Left lung (tissue), 10 donors: Measurements from ENCODE around the gene HPDL. TPM values are rescaled to one million over a fixed set of nuclear protein-coding genes. Genes with fewer than 3 reads are reported as not detected.

ENCODE experiments used
- ATAC-seq: fragments of 200-7000 bp; cut with Tn5 transposase; one replicate; pipeline ENCODE4 v1.9.1; 2020; ENCODE audit warnings: moderate library complexity
- DNase-seq, 4 donors: peaks; one replicate each; pipeline ENCODE4 v3.0.0-alpha.2; 2013 to 2020
- H3K27ac ChIP-seq, 2 donors: fragments of 200-600 bp; sonication (generic) in 1 of 2; one replicate each; pipeline versions ENCODE4 v1.5.0 to v1.8.0; 2020 to 2021
- H3K27me3 ChIP-seq, 2 donors: fragments of 200-600 bp; sonication (generic) in 1 of 2; one replicate each; pipeline versions ENCODE4 v1.5.0 to v1.8.0; 2020 to 2021
- H3K36me3 ChIP-seq, 2 donors: fragments of 200-600 bp; sonication (generic) in 1 of 2; one replicate each; pipeline versions ENCODE4 v1.5.0 to v1.8.0; 2020 to 2021
- H3K4me1 ChIP-seq, 2 donors: fragments of 200-600 bp; one replicate each; pipeline ENCODE4 v1.8.0; 2021
- H3K4me3 ChIP-seq, 2 donors: fragments of 200-600 bp; sonication (generic) in 1 of 2; one replicate each; pipeline versions ENCODE4 v1.5.0 to v1.8.0; 2020 to 2021; ENCODE audit warnings: mild to moderate bottlenecking in 1 of 2
- H3K9me3 ChIP-seq, 2 donors: fragments of 200-600 bp; sonication (generic) in 1 of 2; one replicate each; pipeline versions ENCODE4 v1.5.0 to v1.8.0; 2020 to 2021
- CTCF ChIP-seq, 2 donors: fragments of 200-600 bp; sonication (generic) in 1 of 2; IDR thresholded peaks; one replicate each; pipeline versions ENCODE4 v1.5.0 to v1.8.0; 2021; ENCODE audit warnings: antibody characterized with exemption in 2 of 2
- intact Hi-C, 2 donors: fragments of 100-400 bp; cut with DNase I; formaldehyde crosslinking; loops; one replicate each; pipeline versions ENCODE4 v1.11.2 to v1.14.2; 2022
- polyA plus RNA-seq, 6 donors: library from polyadenylated mRNA; unstranded; fragments of 120-200 nt; gene quantifications; one replicate each; pipeline ENCODE4 v1.2.1, GENCODE V29; 2013; ENCODE audit not compliant: insufficient read length in 6 of 6
- total RNA-seq, 2 donors: library from RNA; stranded (reverse); fragmentation: NEBNext Ultra II Directional; extraction: Animal tissue kit (Norgen Biotek cat#: 25700); gene quantifications; one replicate each; pipeline ENCODE4 v1.2.1, GENCODE V29; 2021
- donor health status: DM: no; HTN: yes; CAD: no.
- donor health status: DM: no; HTN: no; CAD: no.

HPDL gene
- total and polyA plus RNA-seq, 8 donors = 0.20 to 2.3 (median 1.6) TPM

DNA sequence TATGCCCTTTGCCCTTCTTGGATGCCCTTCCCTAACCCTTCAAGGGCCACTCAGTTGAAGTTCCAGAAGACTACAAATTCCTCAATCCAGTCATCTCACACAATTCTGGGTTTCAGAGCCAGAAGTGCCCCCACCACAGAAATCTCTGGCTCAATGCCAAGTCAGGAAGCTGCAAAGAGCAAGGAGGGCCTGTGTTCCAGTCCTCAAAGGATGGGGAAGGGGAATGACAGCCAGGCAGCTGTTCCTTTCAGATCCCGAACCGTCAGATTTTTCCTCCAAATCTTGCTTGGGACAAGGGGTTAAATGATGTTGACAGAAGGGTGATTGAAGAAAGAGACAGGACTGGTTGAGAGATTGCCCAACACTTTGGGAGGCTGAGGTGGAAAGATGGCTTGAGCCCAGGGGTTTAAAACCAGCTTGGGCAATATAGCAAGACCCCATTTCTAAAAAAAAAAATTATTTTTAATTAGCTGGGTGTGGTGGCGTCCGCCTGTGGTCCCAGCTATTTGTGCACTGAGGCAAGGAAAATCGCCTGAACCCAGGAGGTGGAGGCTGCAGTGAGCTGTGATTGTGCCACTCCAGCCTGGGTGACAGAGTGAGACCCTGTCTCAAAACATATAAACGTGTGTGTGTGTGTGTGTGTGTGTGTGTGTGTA lies 716 bp upstream of the HPDL start:
- Histone ChIP-seq H3K4me1 (peaks cover 9 to 11% of the 10 kb centered on the region in 2 donors), H3K36me3 (peaks cover 0 to 22% of the 10 kb centered on the region in 2 donors), H3K9me3 (no peaks in the 10 kb centered on the region), H3K27ac (no peak overlapping the region), H3K4me3 (peak overlapping the region in 1 of 2 donors; percentile 49), H3K27me3 (peaks cover 0 to 11% of the 10 kb centered on the region in 2 donors)
- intact Hi-C loops = no loop called here
- ATAC-seq (no peak), DNase-seq (no peak)
- TF ChIP-seq CTCF (IDR thresholded peaks at IDR 0.05) = no peak

GRCh38 chr1:45327644-45328515 lies 1.2 kb downstream of the HPDL start:
- Histone ChIP-seq H3K27me3 (peaks cover 0 to 11% of the 10 kb centered on the region in 2 donors), H3K36me3 (peaks cover 0 to 41% of the 10 kb centered on the region in 2 donors), H3K9me3 (no peaks in the 10 kb centered on the region), H3K27ac (no peak overlapping the region), H3K4me3 (peak overlapping the region in 1 of 2 donors; percentile 49), H3K4me1 (peaks cover 9 to 11% of the 10 kb centered on the region in 2 donors)
- ATAC-seq (no peak), DNase-seq (no peak)
- intact Hi-C loops = no loop called here
- TF ChIP-seq CTCF (IDR thresholded peaks at IDR 0.05) = no peak

DNA sequence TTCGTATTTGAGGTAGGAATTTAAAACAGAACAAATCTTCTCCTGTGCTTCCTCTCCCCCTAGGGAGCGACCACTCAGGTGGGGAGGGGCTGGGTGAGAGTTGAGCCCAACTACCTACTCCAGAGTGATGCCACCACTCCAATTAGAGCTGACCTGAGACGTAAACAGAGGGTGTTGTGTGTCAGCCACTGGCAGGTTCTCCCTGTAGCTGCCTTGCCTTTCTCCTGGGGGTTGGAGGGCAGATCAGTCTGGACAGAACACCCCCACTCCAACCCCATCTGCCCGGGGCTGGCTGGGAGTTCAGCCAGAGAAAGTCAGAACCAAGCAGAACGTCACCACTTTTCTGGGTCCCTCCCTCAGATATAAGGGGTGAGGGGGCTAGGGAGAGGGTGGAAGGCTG lies 2.0 kb downstream of the HPDL start:
- no peak overlapping the region for H3K27ac ChIP-seq
- no peak for DNase-seq
- no peak for TF ChIP-seq CTCF (IDR thresholded peaks at IDR 0.05)
- intact Hi-C loops = no loop called here
- H3K27me3 ChIP-seq = peaks cover 0 to 11% of the 10 kb centered on the region in 2 donors
- no peak for ATAC-seq
- H3K36me3 ChIP-seq = peaks cover 0 to 49% of the 10 kb centered on the region in 2 donors
- H3K4me1 ChIP-seq = peaks cover 9 to 11% of the 10 kb centered on the region in 2 donors
- H3K9me3 ChIP-seq = no peaks in the 10 kb centered on the region
- no peak overlapping the region for H3K4me3 ChIP-seq

DNA sequence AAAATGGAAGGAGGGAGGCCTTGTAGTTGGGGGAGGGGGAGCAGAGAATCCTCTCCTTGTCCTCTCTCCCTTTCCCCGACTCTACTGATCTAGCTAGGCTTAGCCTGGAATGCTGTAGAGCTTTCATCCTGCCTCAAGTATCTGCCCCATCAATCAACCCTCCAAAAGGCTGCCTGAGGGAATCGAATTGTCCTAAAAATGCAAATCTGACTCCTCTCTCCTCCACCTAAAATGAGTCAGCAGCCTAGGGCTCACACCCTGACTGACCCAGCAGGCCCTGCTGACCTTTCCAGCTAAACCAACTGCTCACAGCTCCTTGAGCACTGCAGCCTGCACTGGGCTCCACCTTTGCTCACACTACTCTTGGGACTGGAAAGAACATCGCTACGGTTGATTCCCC lies 2.8 kb downstream of the HPDL start:
- no peaks in the 10 kb centered on the region for H3K9me3 ChIP-seq
- H3K4me3 ChIP-seq = no peak overlapping the region
- peaks cover 9 to 18% of the 10 kb centered on the region in 2 donors for H3K4me1 ChIP-seq
- peaks cover 0 to 56% of the 10 kb centered on the region in 2 donors for H3K36me3 ChIP-seq
- peaks cover 0 to 11% of the 10 kb centered on the region in 2 donors for H3K27me3 ChIP-seq
- no peak overlapping the region for H3K27ac ChIP-seq
- DNase-seq = no peak
- intact Hi-C loops = no loop called here
- no peak for ATAC-seq
- no peak for TF ChIP-seq CTCF (IDR thresholded peaks at IDR 0.05)
